Transverse colon (tissue), 4 donors: ENCODE data around the gene HECTD2. TPM values are rescaled to one million over a fixed set of nuclear protein-coding genes. Genes with fewer than 3 reads are reported as not detected.

ENCODE experiments used
- DNase-seq: peaks from one replicate; pipeline ENCODE4 v3.0.0-alpha.2; 2019
- H3K27ac ChIP-seq, 4 donors: fragments of 200-600 bp; sonication (generic); 2 replicates each; pipeline ENCODE4 v1.5.1; 2016 to 2018; ENCODE audit warnings: inconsistent platforms in 4 of 4
- H3K27me3 ChIP-seq: fragments of 200-600 bp; sonication (generic); 2 replicates; pipeline ENCODE4 v1.5.1; 2017; ENCODE audit warnings: inconsistent platforms
- H3K36me3 ChIP-seq, 4 donors: fragments of 200-600 bp; sonication (generic); 2 replicates each; pipeline ENCODE4 v1.5.1; 2017 to 2019; ENCODE audit warnings: inconsistent platforms in 4 of 4
- H3K4me1 ChIP-seq, 4 donors: fragments of 200-600 bp; sonication (generic); 2 replicates each; pipeline ENCODE4 v1.5.1; 2017 to 2020; ENCODE audit warnings: inconsistent platforms in 4 of 4
- H3K4me3 ChIP-seq, 4 donors: fragments of 200-600 bp; sonication (generic); 1 replicate in 1 of 4; 2 replicates in 3 of 4; pipeline versions ENCODE4 v1.5.1 to v1.6.1; 2017 to 2019; ENCODE audit warnings: inconsistent platforms in 4 of 4
- H3K9me3 ChIP-seq, 2 donors: fragments of 200-600 bp; sonication (generic); 2 replicates each; pipeline ENCODE4 v1.5.1; 2017 to 2019; ENCODE audit warnings: inconsistent platforms in 2 of 2
- EP300 ChIP-seq: sonication (generic); formaldehyde crosslinking; IDR thresholded peaks from one replicate; pipeline ENCODE4 v1.6.1; 2017; ENCODE audit warnings: antibody characterized with exemption, low read depth
- POLR2A ChIP-seq: fragments of 450-650 bp; IDR thresholded peaks from one replicate; pipeline ENCODE4 v1.6.1; 2016; ENCODE audit warnings: antibody characterized with exemption, mild to moderate bottlenecking, moderate library complexity
- POLR2AphosphoS5 ChIP-seq, 3 donors: sonication (generic); formaldehyde crosslinking; IDR thresholded peaks; one replicate each; pipeline ENCODE4 v1.6.1; 2016; ENCODE audit warnings: antibody characterized with exemption in 3 of 3
- WGBS, 2 donors: methylation state at CpG; one replicate each; pipeline ENCODE4 v1.1.5; 2018; ENCODE audit warnings: low coverage in 1 of 2; 5-methylcytosine and 5-hydroxymethylcytosine counted together
- in situ Hi-C, 4 donors: fragments of 200-750 bp; cut with MboI; loops; one replicate each; pipeline versions ENCODE4 v1.15.0 to v1.15.1; 2017; ENCODE audit warnings: low sequenced_read_pairs in 3 of 4, low pct_ligation_motif_present in 1 of 4, low pct_unique_long_range_greater_than_20kb in 1 of 4
- intact Hi-C: fragments of 100-400 bp; cut with DNase I; formaldehyde crosslinking; loops from one replicate; pipeline ENCODE4 v1.15.1; 2023; ENCODE audit warnings: low total_unique reads
- total RNA-seq, 4 donors: library from RNA; depleted of rRNA; stranded (reverse); fragments of >200 nt; gene quantifications; one replicate each; pipeline ENCODE4 v1.1.0, GENCODE V29; 2016
- TF ChIP-seq, protein P1 (sequence below), 5 experiments: fragments of 200-600 bp in 3 of 5; fragments of 450-650 bp in 2 of 5; sonication (generic) in 3 of 5; IDR thresholded peaks; 1 replicate in 2 of 5; 2 replicates in 3 of 5; pipeline ENCODE4 v1.5.1; 2016 to 2017; ENCODE audit warnings: antibody characterized with exemption in 5 of 5, inconsistent platforms in 3 of 5, mild to moderate bottlenecking in 2 of 5, moderate library complexity in 1 of 5

HECTD2 gene
- total RNA-seq, 4 donors from 2014 or later = 6.8 to 10.3 (median 8.1) TPM

DNA sequence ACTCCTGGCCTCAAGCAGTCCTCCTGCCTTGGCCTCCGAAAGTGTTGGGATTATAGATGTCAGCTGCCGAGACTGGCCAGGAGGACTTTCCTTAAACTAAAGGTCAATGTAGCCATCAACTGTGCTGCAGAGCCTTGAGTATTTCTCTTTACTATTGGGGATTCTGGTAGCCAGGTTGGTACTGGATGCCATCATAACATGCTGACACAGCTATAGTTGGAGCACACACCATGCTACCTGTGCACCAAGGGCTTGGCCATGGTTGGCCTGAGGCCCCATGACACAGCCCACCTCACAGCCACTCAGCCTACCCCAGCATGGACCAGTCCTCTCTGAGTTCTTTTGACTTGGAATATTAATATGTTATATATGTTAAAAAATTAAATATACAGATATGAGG, 54.4 kb downstream of the HECTD2 start:
- Histone ChIP-seq H3K36me3 (peaks cover 0 to 23% (median 0%) of the 10 kb centered on the region in 4 donors), H3K27me3 (no peaks in the 10 kb centered on the region), H3K9me3 (no peaks in the 10 kb centered on the region), H3K27ac (no peak overlapping the region), H3K4me3 (no peak overlapping the region), H3K4me1 (no peaks in the 10 kb centered on the region)
- TF ChIP-seq, protein P1, sequence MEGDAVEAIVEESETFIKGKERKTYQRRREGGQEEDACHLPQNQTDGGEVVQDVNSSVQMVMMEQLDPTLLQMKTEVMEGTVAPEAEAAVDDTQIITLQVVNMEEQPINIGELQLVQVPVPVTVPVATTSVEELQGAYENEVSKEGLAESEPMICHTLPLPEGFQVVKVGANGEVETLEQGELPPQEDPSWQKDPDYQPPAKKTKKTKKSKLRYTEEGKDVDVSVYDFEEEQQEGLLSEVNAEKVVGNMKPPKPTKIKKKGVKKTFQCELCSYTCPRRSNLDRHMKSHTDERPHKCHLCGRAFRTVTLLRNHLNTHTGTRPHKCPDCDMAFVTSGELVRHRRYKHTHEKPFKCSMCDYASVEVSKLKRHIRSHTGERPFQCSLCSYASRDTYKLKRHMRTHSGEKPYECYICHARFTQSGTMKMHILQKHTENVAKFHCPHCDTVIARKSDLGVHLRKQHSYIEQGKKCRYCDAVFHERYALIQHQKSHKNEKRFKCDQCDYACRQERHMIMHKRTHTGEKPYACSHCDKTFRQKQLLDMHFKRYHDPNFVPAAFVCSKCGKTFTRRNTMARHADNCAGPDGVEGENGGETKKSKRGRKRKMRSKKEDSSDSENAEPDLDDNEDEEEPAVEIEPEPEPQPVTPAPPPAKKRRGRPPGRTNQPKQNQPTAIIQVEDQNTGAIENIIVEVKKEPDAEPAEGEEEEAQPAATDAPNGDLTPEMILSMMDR (IDR thresholded peaks at IDR 0.05) = no peak
- TF ChIP-seq POLR2A (no peak), EP300 (no peak), POLR2AphosphoS5 (IDR thresholded peaks at IDR 0.05) (no peak)
- in situ Hi-C loops = no loop called here
- intact Hi-C loops = no loop called here
- DNase-seq = no peak
- 98% methylated on average over 2 of the region's 2 CpGs; no CpG with 5 or more reads in 1 of the 2 donors for WGBS, 2 donors

- intact Hi-C loops (no loop called here), in situ Hi-C loops (no loop called here)
- Histone ChIP-seq H3K36me3 (peaks cover 0 to 23% (median 0%) of the 10 kb centered on the region in 4 donors), H3K27me3 (no peaks in the 10 kb centered on the region), H3K27ac (no peak overlapping the region), H3K9me3 (no peaks in the 10 kb centered on the region), H3K4me1 (no peaks in the 10 kb centered on the region), H3K4me3 (no peak overlapping the region)
- 97 to 100% methylated on average over 1 of the region's 1 CpG for WGBS, 2 donors
- TF ChIP-seq EP300 (no peak), POLR2AphosphoS5 (IDR thresholded peaks at IDR 0.05) (no peak), POLR2A (no peak)
- TF ChIP-seq, protein P1 (IDR thresholded peaks at IDR 0.05) = no peak
- DNase-seq = no peak
Measured at GRCh38 chr10:91465261-91465660, 55.1 kb downstream of the HECTD2 start.

DNA sequence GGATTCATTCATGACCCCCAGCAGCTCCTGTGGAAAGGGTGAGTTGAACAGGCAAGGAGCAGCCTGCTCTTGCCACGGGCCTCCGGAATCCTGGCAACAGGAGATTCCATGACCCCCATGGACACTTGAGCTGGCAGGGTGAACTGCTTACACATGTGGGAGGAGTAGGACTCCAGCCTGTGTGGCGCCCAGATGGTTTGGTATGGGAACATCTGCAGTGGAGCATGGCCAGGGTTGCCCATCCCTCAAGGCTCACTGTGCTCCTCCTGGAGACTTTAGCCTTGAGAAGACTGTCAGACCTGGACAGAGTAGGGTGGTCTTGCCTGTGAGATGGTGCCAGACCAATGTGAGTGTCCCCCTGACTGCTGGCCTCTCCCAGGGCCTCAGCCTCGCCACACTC, 57.0 kb downstream of the HECTD2 start:
- intact Hi-C loops = no loop called here
- no peaks in the 10 kb centered on the region for H3K9me3 ChIP-seq
- 94% methylated on average over 4 of the region's 4 CpGs; no CpG with 5 or more reads in 1 of the 2 donors for WGBS, 2 donors
- no peak overlapping the region for H3K4me3 ChIP-seq
- TF ChIP-seq POLR2A (no peak), POLR2AphosphoS5 (IDR thresholded peaks at IDR 0.05) (no peak), EP300 (no peak)
- TF ChIP-seq, protein P1 (IDR thresholded peaks at IDR 0.05) = no peak
- in situ Hi-C loops = no loop called here
- peaks cover 0 to 8% (median 0%) of the 10 kb centered on the region in 4 donors for H3K36me3 ChIP-seq
- no peaks in the 10 kb centered on the region for H3K4me1 ChIP-seq
- H3K27ac ChIP-seq = no peak overlapping the region
- H3K27me3 ChIP-seq = no peaks in the 10 kb centered on the region
- no peak for DNase-seq

DNA sequence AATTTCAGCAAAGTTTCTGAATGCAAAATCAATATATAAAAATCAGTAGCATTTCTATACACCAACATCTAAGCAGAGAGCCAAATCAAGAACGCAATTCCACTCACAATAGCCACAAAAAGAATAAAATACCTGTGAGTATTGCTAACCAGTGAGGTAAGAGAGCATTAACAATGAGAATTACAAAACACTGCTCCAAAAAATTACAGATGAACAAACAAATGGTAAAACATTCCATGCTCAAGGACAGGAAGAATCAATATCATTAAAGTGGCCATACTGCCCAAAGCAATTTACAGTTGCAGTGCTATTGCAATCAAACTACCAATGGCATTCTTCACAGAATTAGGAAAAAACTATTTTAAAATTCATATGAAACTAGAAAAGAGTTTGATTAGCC, 61.5 kb downstream of the HECTD2 start:
- DNase-seq = no peak
- 100% methylated on average over 1 of the region's 1 CpG for WGBS, 2 donors
- H3K4me3 ChIP-seq = no peak overlapping the region
- TF ChIP-seq, protein P1 (IDR thresholded peaks at IDR 0.05) = no peak
- TF ChIP-seq POLR2AphosphoS5 (IDR thresholded peaks at IDR 0.05) (no peak), EP300 (no peak), POLR2A (no peak)
- H3K27ac ChIP-seq = no peak overlapping the region
- H3K9me3 ChIP-seq = no peaks in the 10 kb centered on the region
- intact Hi-C loops (no loop called here), in situ Hi-C loops (no loop called here)
- no peaks in the 10 kb centered on the region for H3K4me1 ChIP-seq
- no peaks in the 10 kb centered on the region for H3K36me3 ChIP-seq
- no peaks in the 10 kb centered on the region for H3K27me3 ChIP-seq
